DOHH2 (cell line): ENCODE measurements around the gene IDUA.

ENCODE experiments used
- EZH2phosphoT487 ChIP-seq: fragments of 200-600 bp; sonication (generic); IDR thresholded peaks from 2 replicates; pipeline ENCODE4 v1.6.1; 2017; ENCODE audit warnings: borderline replicate concordance, mild to moderate bottlenecking, antibody characterized with exemption, low read length, moderate library complexity, mixed read lengths
- TF ChIP-seq, protein P1 (sequence below): fragments of 200-600 bp; sonication (generic); IDR thresholded peaks from one replicate; pipeline ENCODE4 v1.5.1; 2014; ENCODE audit warnings: antibody characterized with exemption, mild to moderate bottlenecking, low read depth, low read length; ENCODE audit not compliant: poor library complexity, severe bottlenecking

DNA sequence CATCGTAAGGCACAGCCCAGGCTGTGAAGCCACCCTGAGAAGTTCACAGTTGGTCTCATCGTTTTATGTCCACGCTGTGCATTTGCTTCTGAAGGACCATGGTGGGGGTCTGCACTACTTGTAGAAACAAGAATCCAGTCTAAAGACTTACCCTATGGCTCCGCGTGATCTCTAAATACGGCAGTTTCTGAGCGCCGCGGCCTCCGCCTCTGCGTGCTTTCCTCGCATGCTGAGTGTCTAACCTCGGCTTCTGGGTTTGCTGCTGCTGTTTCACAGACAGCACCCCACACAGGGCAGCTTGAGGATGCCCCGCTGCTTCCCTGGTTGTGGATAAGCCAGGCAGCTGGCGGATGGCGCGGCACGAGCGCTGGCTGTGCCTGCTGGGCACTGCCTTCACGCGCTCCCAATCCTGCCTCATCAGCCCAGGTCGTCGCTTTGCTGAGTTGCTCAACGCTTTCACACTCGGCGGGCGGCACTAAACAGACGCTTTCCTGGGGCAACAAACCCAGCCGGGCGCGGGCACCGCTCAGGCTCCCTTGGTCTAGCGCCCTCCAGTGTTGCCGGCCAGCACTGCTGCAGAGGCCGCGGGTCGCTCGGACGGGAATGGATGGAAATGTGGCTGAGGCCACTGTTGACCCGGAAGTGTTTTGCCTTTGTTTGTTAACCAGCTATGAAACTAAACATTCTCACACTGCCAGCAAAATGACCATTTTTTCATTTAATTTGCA is 63.8 kb downstream of the IDUA start:
- TF ChIP-seq EZH2phosphoT487, result no peak
- TF ChIP-seq, protein P1, sequence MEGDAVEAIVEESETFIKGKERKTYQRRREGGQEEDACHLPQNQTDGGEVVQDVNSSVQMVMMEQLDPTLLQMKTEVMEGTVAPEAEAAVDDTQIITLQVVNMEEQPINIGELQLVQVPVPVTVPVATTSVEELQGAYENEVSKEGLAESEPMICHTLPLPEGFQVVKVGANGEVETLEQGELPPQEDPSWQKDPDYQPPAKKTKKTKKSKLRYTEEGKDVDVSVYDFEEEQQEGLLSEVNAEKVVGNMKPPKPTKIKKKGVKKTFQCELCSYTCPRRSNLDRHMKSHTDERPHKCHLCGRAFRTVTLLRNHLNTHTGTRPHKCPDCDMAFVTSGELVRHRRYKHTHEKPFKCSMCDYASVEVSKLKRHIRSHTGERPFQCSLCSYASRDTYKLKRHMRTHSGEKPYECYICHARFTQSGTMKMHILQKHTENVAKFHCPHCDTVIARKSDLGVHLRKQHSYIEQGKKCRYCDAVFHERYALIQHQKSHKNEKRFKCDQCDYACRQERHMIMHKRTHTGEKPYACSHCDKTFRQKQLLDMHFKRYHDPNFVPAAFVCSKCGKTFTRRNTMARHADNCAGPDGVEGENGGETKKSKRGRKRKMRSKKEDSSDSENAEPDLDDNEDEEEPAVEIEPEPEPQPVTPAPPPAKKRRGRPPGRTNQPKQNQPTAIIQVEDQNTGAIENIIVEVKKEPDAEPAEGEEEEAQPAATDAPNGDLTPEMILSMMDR, result no peak
